Upper lobe of left lung (tissue), 4 donors: Measurements from ENCODE around the gene SLC22A12.

Experiments
- POLR2A ChIP-seq, 4 donors: fragments of 450-650 bp; IDR thresholded peaks; one replicate each; pipeline ENCODE4 v1.5.1; 2016 to 2017; ENCODE audit warnings: antibody characterized with exemption in 4 of 4, mild to moderate bottlenecking in 2 of 4
- TF ChIP-seq, protein P1 (sequence below), 6 experiments: fragments of 450-650 bp in 4 of 6; fragments of 200-600 bp in 2 of 6; sonication (generic) in 2 of 6; IDR thresholded peaks; one replicate each; pipeline ENCODE4 v1.5.1; 2016 to 2019; ENCODE audit warnings: antibody characterized with exemption in 6 of 6

DNA sequence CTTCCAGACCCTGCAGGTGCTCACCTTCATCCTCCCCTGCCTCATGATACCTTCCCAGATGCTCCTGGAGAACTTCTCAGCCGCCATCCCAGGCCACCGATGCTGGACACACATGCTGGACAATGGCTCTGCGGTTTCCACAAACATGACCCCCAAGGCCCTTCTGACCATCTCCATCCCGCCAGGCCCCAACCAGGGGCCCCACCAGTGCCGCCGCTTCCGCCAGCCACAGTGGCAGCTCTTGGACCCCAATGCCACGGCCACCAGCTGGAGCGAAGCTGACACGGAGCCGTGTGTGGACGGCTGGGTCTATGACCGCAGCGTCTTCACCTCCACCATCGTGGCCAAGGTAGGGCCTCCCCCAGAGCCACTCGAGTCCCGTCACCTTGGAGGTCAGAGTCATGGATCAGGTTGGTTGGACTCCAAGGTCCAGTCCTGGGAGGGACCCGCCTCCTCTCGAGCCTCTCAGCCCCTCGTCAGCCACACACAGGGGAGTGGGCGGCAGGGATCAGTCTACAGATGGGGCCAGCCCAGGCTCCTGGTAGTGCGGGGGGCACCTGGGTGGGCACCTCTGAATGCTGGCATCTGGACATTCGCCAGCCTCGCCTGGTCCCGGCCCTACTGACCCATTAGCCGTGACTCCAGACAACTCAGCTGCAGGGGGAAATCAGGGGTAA is 34.8 kb upstream of the SLC22A12 start:
- TF ChIP-seq, protein P1, sequence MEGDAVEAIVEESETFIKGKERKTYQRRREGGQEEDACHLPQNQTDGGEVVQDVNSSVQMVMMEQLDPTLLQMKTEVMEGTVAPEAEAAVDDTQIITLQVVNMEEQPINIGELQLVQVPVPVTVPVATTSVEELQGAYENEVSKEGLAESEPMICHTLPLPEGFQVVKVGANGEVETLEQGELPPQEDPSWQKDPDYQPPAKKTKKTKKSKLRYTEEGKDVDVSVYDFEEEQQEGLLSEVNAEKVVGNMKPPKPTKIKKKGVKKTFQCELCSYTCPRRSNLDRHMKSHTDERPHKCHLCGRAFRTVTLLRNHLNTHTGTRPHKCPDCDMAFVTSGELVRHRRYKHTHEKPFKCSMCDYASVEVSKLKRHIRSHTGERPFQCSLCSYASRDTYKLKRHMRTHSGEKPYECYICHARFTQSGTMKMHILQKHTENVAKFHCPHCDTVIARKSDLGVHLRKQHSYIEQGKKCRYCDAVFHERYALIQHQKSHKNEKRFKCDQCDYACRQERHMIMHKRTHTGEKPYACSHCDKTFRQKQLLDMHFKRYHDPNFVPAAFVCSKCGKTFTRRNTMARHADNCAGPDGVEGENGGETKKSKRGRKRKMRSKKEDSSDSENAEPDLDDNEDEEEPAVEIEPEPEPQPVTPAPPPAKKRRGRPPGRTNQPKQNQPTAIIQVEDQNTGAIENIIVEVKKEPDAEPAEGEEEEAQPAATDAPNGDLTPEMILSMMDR (IDR thresholded peaks at IDR 0.05), result no peak
- no peak for TF ChIP-seq POLR2A (IDR thresholded peaks at IDR 0.05)
